Measurements from ENCODE around the gene SLCO1A2.

DNA sequence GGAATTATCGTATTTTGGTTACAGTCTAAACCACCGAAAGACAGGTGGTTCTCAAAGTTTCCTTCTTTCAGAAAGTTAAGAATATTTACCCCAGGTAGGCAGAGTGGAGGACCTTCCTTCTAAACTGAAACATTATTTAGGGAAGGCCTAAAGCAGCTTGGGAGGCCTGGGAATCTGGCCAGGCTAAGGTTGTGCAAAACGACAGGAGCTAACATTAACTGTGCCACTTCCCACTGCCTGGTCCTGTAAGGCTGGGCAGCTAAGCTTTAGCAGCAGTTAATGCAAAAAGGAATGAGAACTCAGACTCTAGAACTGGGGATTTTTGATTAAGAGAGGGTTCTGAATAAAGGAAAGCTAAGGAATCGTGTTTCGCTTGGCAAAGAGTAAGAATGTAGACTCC, 82.6 kb downstream of the SLCO1A2 start:
- no peak for TF ChIP-seq ZFX (IDR thresholded peaks at IDR 0.05)
- TF ChIP-seq, protein P1, sequence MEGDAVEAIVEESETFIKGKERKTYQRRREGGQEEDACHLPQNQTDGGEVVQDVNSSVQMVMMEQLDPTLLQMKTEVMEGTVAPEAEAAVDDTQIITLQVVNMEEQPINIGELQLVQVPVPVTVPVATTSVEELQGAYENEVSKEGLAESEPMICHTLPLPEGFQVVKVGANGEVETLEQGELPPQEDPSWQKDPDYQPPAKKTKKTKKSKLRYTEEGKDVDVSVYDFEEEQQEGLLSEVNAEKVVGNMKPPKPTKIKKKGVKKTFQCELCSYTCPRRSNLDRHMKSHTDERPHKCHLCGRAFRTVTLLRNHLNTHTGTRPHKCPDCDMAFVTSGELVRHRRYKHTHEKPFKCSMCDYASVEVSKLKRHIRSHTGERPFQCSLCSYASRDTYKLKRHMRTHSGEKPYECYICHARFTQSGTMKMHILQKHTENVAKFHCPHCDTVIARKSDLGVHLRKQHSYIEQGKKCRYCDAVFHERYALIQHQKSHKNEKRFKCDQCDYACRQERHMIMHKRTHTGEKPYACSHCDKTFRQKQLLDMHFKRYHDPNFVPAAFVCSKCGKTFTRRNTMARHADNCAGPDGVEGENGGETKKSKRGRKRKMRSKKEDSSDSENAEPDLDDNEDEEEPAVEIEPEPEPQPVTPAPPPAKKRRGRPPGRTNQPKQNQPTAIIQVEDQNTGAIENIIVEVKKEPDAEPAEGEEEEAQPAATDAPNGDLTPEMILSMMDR (conservative IDR thresholded peaks at IDR 0.05) = no peak
